MM.1S (cell line): ENCODE data around the gene LCAT.
"Not testable (repeated sequence)": the region's sequence is repeated elsewhere in the genome, so short reads cannot be mapped to it uniquely, and the experiment has no call there.

Source experiments
- CTCF ChIP-seq: fragments of 300-600 bp; sonication (generic); IDR thresholded peaks from 2 replicates; pipeline ENCODE4 v1.5.1; 2016; ENCODE audit warnings: antibody characterized with exemption, low read length, mixed read lengths
- EZH2 ChIP-seq: fragments of 300-600 bp; sonication (generic); optimal IDR thresholded peaks from 2 replicates; pipeline ENCODE3; 2017; ENCODE audit warnings: low read depth, mild to moderate bottlenecking, antibody characterized with exemption, low read length, mixed read lengths
- EZH2phosphoT487 ChIP-seq: fragments of 300-600 bp; sonication (generic); IDR thresholded peaks from 2 replicates; pipeline ENCODE4 v1.6.1; 2018; ENCODE audit warnings: antibody characterized with exemption, low read length

- TF ChIP-seq CTCF, EZH2, EZH2phosphoT487: not testable (repeated sequence)
Observed at GRCh38 chr16:67915496-67915769, 28.5 kb downstream of the LCAT start.
